H9 (cell line): ENCODE results near the gene PYROXD2. TPM values are rescaled to one million over a fixed set of nuclear protein-coding genes. Genes with fewer than 3 reads are reported as not detected.

Source experiments
- DNase-seq: peaks from one replicate; pipeline ENCODE4 v3.0.0-alpha.2; 2017
- H2AFZ ChIP-seq: one replicate; pipeline ENCODE4 v1.6.1; 2013; ENCODE audit warnings: mild to moderate bottlenecking, low read length, control low read depth, moderate library complexity
- H2AK5ac ChIP-seq: 2 replicates; pipeline ENCODE4 v1.6.1; 2013; ENCODE audit warnings: low read length, control low read depth, mixed read lengths; ENCODE audit not compliant: insufficient read length
- H2BK120ac ChIP-seq: one replicate; pipeline ENCODE4 v1.6.1; 2013; ENCODE audit warnings: low read depth, mild to moderate bottlenecking, low read length, control low read depth, inconsistent platforms; ENCODE audit not compliant: poor library complexity, severe bottlenecking
- H2BK12ac ChIP-seq: 2 replicates; pipeline ENCODE4 v1.6.1; 2013; ENCODE audit warnings: low read length, control low read depth, mixed read lengths, low read depth; ENCODE audit not compliant: insufficient read length
- H2BK15ac ChIP-seq: 2 replicates; pipeline ENCODE4 v1.6.1; 2013; ENCODE audit warnings: low read depth, low read length, control low read depth
- H2BK20ac ChIP-seq: one replicate; pipeline ENCODE4 v1.6.1; 2013; ENCODE audit warnings: low read depth, mild to moderate bottlenecking, low read length, control low read depth, inconsistent platforms; ENCODE audit not compliant: poor library complexity, severe bottlenecking
- H2BK5ac ChIP-seq: 2 replicates; pipeline ENCODE4 v1.6.1; 2013; ENCODE audit warnings: low read length, control low read depth, mixed read lengths; ENCODE audit not compliant: insufficient read length
- H3K14ac ChIP-seq: 2 replicates; pipeline ENCODE4 v1.6.1; 2013; ENCODE audit warnings: low read length, control low read depth; ENCODE audit not compliant: insufficient read depth
- H3K18ac ChIP-seq: 2 replicates; pipeline ENCODE4 v1.6.1; 2013; ENCODE audit warnings: low read depth, mild to moderate bottlenecking, mixed read lengths, low read length, control low read depth; ENCODE audit not compliant: insufficient read length
- H3K23ac ChIP-seq: 2 replicates; pipeline ENCODE4 v1.6.1; 2013; ENCODE audit warnings: low read length, control low read depth, mixed read lengths, low read depth; ENCODE audit not compliant: insufficient read length
- H3K23me2 ChIP-seq: 2 replicates; pipeline ENCODE4 v1.6.1; 2013; ENCODE audit warnings: low read depth, mild to moderate bottlenecking, mixed read lengths, low read length, control low read depth; ENCODE audit not compliant: insufficient read length, poor library complexity, severe bottlenecking
- H3K27ac ChIP-seq: 2 replicates; pipeline ENCODE4 v1.5.1; 2013; ENCODE audit warnings: low read length, control low read depth, mixed read lengths, low read depth; ENCODE audit not compliant: insufficient read length
- H3K27me3 ChIP-seq: 2 replicates; pipeline ENCODE4 v1.6.1; 2013; ENCODE audit warnings: low read length, control low read depth, inconsistent platforms; ENCODE audit not compliant: insufficient read depth
- H3K4ac ChIP-seq: 2 replicates; pipeline ENCODE4 v1.6.1; 2013; ENCODE audit warnings: low read depth, mild to moderate bottlenecking, control low read depth, inconsistent platforms, low read length, moderate library complexity
- H3K4me1 ChIP-seq: 2 replicates; pipeline ENCODE4 v1.6.1; 2013; ENCODE audit warnings: low read length, control low read depth, inconsistent platforms; ENCODE audit not compliant: insufficient read depth
- H3K4me2 ChIP-seq: 2 replicates; pipeline ENCODE4 v1.6.1; 2013; ENCODE audit warnings: low read length, control low read depth, mixed read lengths; ENCODE audit not compliant: insufficient read length, insufficient read depth
- H3K56ac ChIP-seq: 2 replicates; pipeline ENCODE4 v1.6.1; 2013; ENCODE audit warnings: low read depth, mild to moderate bottlenecking, mixed read lengths, low read length, control low read depth; ENCODE audit not compliant: insufficient read length
- H3K79me1 ChIP-seq: 2 replicates; pipeline ENCODE4 v1.6.1; 2013; ENCODE audit warnings: low read depth, mild to moderate bottlenecking, moderate library complexity, low read length, control low read depth, inconsistent platforms; ENCODE audit not compliant: insufficient read depth, poor library complexity, severe bottlenecking
- H3K79me2 ChIP-seq: 2 replicates; pipeline ENCODE4 v1.6.1; 2013; ENCODE audit warnings: low read length, control low read depth, inconsistent platforms; ENCODE audit not compliant: insufficient read depth
- H3K9ac ChIP-seq: 2 replicates; pipeline ENCODE4 v1.6.1; 2013; ENCODE audit warnings: low read length, control low read depth, mixed read lengths; ENCODE audit not compliant: insufficient read length; ENCODE audit errors: extremely low read depth
- H3K9me3 ChIP-seq: one replicate; pipeline ENCODE4 v1.6.1; 2013; ENCODE audit warnings: low read depth, low read length, inconsistent platforms; ENCODE audit not compliant: control insufficient read depth
- H3T11ph ChIP-seq: one replicate; pipeline ENCODE4 v1.6.1; 2013; ENCODE audit warnings: mild to moderate bottlenecking, low read length, control low read depth, inconsistent platforms
- H4K20me1 ChIP-seq: one replicate; pipeline ENCODE4 v1.6.1; 2013; ENCODE audit not compliant: control insufficient read depth, insufficient read length, insufficient read depth
- H4K5ac ChIP-seq: 2 replicates; pipeline ENCODE4 v1.6.1; 2013; ENCODE audit warnings: low read depth, mild to moderate bottlenecking, mixed read lengths, low read length, control low read depth; ENCODE audit not compliant: insufficient read length
- H4K8ac ChIP-seq: replicated peaks from 2 replicates; pipeline ENCODE4 v1.6.1; 2013; ENCODE audit warnings: low read length, control low read depth, mixed read lengths, low read depth; ENCODE audit not compliant: insufficient read length
- H4K91ac ChIP-seq: 2 replicates; pipeline ENCODE4 v1.6.1; 2013; ENCODE audit warnings: low read depth, mild to moderate bottlenecking, moderate library complexity, mixed read lengths, low read length, control low read depth; ENCODE audit not compliant: insufficient read length
- H3K27ac Mint-ChIP-seq, 3 experiments: 2 replicates in 2 of 3; 3 replicates in 1 of 3; pipeline ENCODE4 v1.8.0; 2020 to 2021; ENCODE audit warnings: mixed read lengths in 3 of 3, mild to moderate bottlenecking in 1 of 3, moderate library complexity in 1 of 3
- H3K27me3 Mint-ChIP-seq: 2 replicates; pipeline ENCODE4 v1.8.0; 2021; ENCODE audit warnings: low read depth, mild to moderate bottlenecking, moderate library complexity, mixed read lengths
- H3K36me3 Mint-ChIP-seq, 3 experiments: 2 replicates in 2 of 3; 3 replicates in 1 of 3; pipeline ENCODE4 v1.8.0; 2020 to 2021; ENCODE audit warnings: low read depth in 3 of 3, mixed read lengths in 3 of 3; ENCODE audit not compliant: insufficient read depth in 1 of 3
- H3K4me1 Mint-ChIP-seq, 2 experiments: 2 replicates each; pipeline ENCODE4 v1.8.0; 2020; ENCODE audit warnings: mixed read lengths in 2 of 2
- H3K4me3 Mint-ChIP-seq, 2 experiments: 2 replicates in 1 of 2; 3 replicates in 1 of 2; pipeline ENCODE4 v1.8.0; 2020 to 2021; ENCODE audit warnings: mild to moderate bottlenecking in 2 of 2, mixed read lengths in 2 of 2, moderate library complexity in 1 of 2
- H3K9me3 Mint-ChIP-seq, 2 experiments: 2 replicates in 1 of 2; 3 replicates in 1 of 2; pipeline ENCODE4 v1.8.0; 2020; ENCODE audit warnings: mild to moderate bottlenecking in 2 of 2, mixed read lengths in 2 of 2, moderate library complexity in 1 of 2
- WGBS: extraction: QIAGEN DNeasy Blood & Tissue Kit; methylation state at CpG from one replicate; pipeline ENCODE4 v1.1.7; 2013; ENCODE audit warnings: missing lambda C conversion rate, low lambda C conversion rate, mixed read lengths; ENCODE audit not compliant: insufficient read length; ENCODE audit errors: extremely low coverage; 5-methylcytosine and 5-hydroxymethylcytosine counted together
- total RNA-seq: library from RNA; stranded (reverse); gene quantifications from 2 replicates; pipeline ENCODE4 v1.2.1, GENCODE V29; 2021
- TF ChIP-seq, protein P1 (sequence below): fragments of 200-600 bp; sonication (generic); conservative IDR thresholded peaks from 3 replicates; pipeline ENCODE4 v1.8.0; 2021; ENCODE audit warnings: antibody characterized with exemption, mild to moderate bottlenecking

Gene PYROXD2
- total RNA-seq, 1 experiment from 2014 or later, result 5.3 TPM

DNA sequence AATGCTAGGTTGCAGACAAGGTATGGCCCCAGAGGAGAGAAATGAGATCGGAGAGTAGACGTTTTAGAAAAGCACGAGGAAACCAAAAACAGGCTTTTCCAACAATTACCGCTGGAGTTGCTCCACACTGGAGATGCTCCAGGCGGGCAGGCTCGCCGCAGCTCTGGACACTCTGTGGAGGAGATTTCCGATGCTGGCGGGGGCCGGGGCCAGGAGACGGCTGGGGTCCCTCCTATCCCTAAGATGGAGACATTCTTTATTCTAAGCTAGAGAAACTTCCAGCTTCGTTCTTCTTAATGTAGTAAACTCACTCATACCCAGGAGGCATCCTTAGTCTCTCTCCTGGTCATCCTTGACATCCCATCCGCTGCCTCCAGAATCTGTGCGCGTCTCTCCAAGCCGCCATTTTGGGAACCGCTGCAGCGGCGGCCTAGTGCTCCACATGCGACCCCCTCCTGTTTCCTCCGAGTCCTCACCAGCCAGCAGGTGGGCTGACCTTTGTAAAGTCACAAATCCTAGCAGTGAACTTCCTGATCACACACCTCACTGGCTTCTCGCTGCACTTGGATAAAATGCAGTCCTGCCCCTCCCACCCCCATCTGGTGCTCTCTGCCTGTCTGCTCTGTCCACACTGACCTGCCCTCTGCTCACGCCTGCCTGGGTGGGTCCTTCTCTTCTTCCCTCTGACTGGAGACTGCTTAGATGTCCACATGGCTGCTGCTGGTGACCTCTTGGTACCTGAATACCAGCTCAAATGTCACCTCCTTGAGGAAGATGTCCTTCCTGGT lies 11.9 kb downstream of the PYROXD2 start:
- Histone ChIP-seq H3K9ac (no peak overlapping the region), H2BK15ac (no peak overlapping the region), H3T11ph (no peak overlapping the region), H3K18ac (no peak overlapping the region), H2AFZ (no peak overlapping the region), H3K27ac (no peak overlapping the region), H4K91ac (no peak overlapping the region), H2BK5ac (no peak overlapping the region), H2BK12ac (no peak overlapping the region), H2BK120ac (no peak overlapping the region), H3K23ac (no peak overlapping the region), H3K79me2 (no peaks in the 10 kb centered on the region), H4K20me1 (no peaks in the 10 kb centered on the region), H3K79me1 (no peaks in the 10 kb centered on the region), H4K8ac (no peak overlapping the region), H3K14ac (no peak overlapping the region; the same call in 1 of the 2 replicates), H3K56ac (no peak overlapping the region), H3K9me3 (no peaks in the 10 kb centered on the region), H2AK5ac (no peak overlapping the region), H3K4me1 (no peaks in the 10 kb centered on the region; the same call in 1 of the 2 replicates), H3K4ac (no peak overlapping the region), H3K4me2 (no peak overlapping the region), H2BK20ac (no peak overlapping the region), H3K27me3 (no peaks in the 10 kb centered on the region), H4K5ac (no peak overlapping the region), H3K23me2 (no peaks in the 10 kb centered on the region)
- H3K4me1 Mint-ChIP-seq, result peaks cover 5 to 8% of the 10 kb centered on the region in 2 experiments
- H3K27ac Mint-ChIP-seq, result peak overlapping the region in 1 of 3 experiments; percentile 13; a peak in 1 of 7 replicates
- no CpG with 5 or more reads among the region's 23 CpGs for WGBS
- DNase-seq, result no peak
- H3K4me3 Mint-ChIP-seq, result no peak overlapping the region
- H3K9me3 Mint-ChIP-seq, result no peaks in the 10 kb centered on the region
- no peaks in the 10 kb centered on the region; a peak in 2 of 7 replicates for H3K36me3 Mint-ChIP-seq
- H3K27me3 Mint-ChIP-seq, result no peaks in the 10 kb centered on the region
- TF ChIP-seq, protein P1, sequence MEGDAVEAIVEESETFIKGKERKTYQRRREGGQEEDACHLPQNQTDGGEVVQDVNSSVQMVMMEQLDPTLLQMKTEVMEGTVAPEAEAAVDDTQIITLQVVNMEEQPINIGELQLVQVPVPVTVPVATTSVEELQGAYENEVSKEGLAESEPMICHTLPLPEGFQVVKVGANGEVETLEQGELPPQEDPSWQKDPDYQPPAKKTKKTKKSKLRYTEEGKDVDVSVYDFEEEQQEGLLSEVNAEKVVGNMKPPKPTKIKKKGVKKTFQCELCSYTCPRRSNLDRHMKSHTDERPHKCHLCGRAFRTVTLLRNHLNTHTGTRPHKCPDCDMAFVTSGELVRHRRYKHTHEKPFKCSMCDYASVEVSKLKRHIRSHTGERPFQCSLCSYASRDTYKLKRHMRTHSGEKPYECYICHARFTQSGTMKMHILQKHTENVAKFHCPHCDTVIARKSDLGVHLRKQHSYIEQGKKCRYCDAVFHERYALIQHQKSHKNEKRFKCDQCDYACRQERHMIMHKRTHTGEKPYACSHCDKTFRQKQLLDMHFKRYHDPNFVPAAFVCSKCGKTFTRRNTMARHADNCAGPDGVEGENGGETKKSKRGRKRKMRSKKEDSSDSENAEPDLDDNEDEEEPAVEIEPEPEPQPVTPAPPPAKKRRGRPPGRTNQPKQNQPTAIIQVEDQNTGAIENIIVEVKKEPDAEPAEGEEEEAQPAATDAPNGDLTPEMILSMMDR, result no peak
